ENCODE results near the gene ZNF770.

DNA sequence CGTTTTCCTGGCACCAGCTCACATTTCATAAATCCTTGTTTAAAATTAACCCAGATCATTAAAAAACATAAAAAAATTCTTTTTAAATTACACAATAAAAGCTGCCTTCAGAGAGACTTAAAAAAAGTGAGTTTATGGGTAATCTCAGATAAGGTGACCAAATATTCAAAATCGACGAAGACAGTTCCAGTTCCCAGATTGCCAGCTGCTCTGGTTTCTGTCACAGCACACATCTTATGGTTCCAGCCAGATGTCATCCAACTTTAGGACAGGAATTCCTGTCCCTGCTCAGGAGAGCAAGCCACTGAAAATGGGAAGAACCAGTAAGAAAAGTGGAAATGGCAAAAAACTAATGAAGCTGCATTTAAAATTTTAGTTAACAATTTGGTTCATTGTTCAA is 15.8 kb upstream of the ZNF770 start:
- TF ChIP-seq, protein P1, sequence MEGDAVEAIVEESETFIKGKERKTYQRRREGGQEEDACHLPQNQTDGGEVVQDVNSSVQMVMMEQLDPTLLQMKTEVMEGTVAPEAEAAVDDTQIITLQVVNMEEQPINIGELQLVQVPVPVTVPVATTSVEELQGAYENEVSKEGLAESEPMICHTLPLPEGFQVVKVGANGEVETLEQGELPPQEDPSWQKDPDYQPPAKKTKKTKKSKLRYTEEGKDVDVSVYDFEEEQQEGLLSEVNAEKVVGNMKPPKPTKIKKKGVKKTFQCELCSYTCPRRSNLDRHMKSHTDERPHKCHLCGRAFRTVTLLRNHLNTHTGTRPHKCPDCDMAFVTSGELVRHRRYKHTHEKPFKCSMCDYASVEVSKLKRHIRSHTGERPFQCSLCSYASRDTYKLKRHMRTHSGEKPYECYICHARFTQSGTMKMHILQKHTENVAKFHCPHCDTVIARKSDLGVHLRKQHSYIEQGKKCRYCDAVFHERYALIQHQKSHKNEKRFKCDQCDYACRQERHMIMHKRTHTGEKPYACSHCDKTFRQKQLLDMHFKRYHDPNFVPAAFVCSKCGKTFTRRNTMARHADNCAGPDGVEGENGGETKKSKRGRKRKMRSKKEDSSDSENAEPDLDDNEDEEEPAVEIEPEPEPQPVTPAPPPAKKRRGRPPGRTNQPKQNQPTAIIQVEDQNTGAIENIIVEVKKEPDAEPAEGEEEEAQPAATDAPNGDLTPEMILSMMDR (IDR thresholded peaks at IDR 0.05) = no peak
- TF ChIP-seq ZFX (IDR thresholded peaks at IDR 0.05; ENCODE audit: borderline replicate concordance) = no peak
